22Rv1 (cell line): ENCODE measurements around the gene ARHGEF2.

Experiments used
- ZFX ChIP-seq: fragments of 450-650 bp; IDR thresholded peaks from 2 replicates; pipeline ENCODE4 v1.6.1; 2017; ENCODE audit warnings: antibody characterized with exemption, borderline replicate concordance
- TF ChIP-seq, protein P1 (sequence below): fragments of 450-650 bp; IDR thresholded peaks from 2 replicates; pipeline ENCODE4 v1.5.1; 2017; ENCODE audit warnings: mild to moderate bottlenecking

DNA sequence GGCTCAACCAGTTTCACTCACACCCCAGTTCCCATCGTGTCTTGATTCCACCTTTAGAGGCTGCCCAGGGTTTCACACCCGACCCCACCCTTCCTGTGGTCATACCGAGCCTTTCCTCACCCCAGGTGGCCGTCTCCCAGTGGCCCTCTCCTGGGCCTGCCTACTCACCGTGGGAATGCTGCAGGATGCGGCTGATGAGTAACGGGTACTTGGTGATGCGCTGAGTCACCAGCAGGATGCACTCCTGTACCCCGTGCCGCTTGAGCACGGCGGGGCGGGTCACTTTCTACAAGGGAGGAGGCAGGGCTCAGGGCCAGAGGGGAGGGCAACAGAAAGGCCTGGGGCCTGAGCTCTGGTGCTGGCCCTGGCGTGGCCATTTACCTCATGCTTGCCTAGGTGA, 16.4 kb downstream of the ARHGEF2 start:
- no peak for TF ChIP-seq ZFX
- TF ChIP-seq, protein P1, sequence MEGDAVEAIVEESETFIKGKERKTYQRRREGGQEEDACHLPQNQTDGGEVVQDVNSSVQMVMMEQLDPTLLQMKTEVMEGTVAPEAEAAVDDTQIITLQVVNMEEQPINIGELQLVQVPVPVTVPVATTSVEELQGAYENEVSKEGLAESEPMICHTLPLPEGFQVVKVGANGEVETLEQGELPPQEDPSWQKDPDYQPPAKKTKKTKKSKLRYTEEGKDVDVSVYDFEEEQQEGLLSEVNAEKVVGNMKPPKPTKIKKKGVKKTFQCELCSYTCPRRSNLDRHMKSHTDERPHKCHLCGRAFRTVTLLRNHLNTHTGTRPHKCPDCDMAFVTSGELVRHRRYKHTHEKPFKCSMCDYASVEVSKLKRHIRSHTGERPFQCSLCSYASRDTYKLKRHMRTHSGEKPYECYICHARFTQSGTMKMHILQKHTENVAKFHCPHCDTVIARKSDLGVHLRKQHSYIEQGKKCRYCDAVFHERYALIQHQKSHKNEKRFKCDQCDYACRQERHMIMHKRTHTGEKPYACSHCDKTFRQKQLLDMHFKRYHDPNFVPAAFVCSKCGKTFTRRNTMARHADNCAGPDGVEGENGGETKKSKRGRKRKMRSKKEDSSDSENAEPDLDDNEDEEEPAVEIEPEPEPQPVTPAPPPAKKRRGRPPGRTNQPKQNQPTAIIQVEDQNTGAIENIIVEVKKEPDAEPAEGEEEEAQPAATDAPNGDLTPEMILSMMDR = no peak
